Subcutaneous adipose tissue (tissue), 4 donors: ENCODE data around the gene MFF. TPM values are rescaled to one million over a fixed set of nuclear protein-coding genes. Genes with fewer than 3 reads are reported as not detected.

ENCODE experiments used
- total RNA-seq, 4 donors: library from RNA; depleted of rRNA; stranded (reverse); fragments of >200 nt; gene quantifications; one replicate each; pipeline ENCODE4 v1.1.0, GENCODE V29; 2016
- TF ChIP-seq, protein P1 (sequence below): fragments of 450-650 bp; IDR thresholded peaks from one replicate; pipeline ENCODE4 v1.5.1; 2016; ENCODE audit warnings: low read depth, mild to moderate bottlenecking, control low read depth, antibody characterized with exemption, moderate library complexity

MFF gene
- total RNA-seq, 4 donors from 2014 or later, result 90.9 to 135 (median 98.8) TPM

GRCh38 chr2:227367427-227367795 is 42.4 kb downstream of the MFF start:
- TF ChIP-seq, protein P1, sequence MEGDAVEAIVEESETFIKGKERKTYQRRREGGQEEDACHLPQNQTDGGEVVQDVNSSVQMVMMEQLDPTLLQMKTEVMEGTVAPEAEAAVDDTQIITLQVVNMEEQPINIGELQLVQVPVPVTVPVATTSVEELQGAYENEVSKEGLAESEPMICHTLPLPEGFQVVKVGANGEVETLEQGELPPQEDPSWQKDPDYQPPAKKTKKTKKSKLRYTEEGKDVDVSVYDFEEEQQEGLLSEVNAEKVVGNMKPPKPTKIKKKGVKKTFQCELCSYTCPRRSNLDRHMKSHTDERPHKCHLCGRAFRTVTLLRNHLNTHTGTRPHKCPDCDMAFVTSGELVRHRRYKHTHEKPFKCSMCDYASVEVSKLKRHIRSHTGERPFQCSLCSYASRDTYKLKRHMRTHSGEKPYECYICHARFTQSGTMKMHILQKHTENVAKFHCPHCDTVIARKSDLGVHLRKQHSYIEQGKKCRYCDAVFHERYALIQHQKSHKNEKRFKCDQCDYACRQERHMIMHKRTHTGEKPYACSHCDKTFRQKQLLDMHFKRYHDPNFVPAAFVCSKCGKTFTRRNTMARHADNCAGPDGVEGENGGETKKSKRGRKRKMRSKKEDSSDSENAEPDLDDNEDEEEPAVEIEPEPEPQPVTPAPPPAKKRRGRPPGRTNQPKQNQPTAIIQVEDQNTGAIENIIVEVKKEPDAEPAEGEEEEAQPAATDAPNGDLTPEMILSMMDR, result no peak

- TF ChIP-seq, protein P1, result no peak
Measured at GRCh38 chr2:227368574-227368973, 43.5 kb downstream of the MFF start.

DNA sequence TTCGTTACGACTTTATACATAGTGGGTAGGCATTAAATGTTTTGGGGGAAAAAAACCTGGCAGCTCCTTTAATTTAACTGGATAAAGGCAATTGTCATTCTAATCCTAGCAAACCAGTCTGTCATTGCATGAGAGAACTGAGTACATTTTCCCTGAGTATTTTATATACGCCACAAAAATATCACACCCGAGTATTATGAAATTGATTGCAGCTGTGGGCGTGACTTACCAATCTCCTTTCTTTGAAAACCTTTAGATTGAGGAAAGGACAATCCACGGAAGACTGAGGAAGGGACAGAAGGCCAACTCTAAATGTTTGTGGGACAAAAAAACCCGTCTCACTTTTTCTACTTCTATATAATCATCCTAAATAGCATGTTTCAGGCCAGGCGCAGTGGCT is 45.0 kb downstream of the MFF start:
- TF ChIP-seq, protein P1, result no peak

DNA sequence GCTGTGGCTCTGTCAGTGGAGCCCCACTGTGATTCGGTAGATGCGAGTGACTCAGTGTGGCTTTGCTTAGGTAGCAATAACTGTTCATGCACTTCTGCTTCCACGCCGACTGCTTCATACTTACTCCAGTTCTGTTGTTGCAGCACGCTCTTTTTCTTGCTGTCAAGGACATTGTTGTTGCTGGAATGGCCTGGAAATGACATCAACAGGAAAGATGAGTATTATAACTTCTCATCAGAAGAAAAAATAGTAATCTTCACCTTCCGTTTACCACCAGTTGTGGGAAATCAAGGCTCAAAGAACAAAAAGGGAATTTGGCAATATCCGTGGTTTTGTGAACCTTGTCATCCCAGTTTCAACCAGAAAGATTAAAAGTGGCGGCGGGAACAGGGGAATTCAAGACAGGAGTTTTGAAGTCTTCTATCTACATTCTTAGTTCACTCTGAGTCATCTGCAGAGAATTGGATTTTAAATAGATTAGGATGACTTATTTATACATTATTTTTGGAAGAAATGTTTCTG is 45.8 kb downstream of the MFF start:
- TF ChIP-seq, protein P1, result no peak

DNA sequence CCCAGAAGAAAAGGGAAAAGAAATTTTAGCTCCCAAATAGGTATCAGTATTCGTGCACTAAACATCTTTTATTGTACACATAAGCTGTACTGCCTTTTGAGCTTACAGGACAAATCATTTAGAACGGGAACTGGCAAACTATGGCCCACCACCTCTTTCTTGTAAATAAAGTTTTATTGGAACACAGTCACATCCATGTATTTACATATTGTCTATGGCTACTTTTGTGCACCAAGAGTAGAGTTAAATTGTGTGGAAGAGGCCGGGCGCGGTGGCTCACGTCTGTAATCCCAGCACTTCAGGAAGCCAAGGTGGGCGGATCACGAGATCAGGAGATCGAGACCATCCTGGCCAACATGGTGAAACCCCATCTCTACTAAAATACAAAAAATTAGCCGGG is 48.3 kb downstream of the MFF start:
- TF ChIP-seq, protein P1, result no peak

DNA sequence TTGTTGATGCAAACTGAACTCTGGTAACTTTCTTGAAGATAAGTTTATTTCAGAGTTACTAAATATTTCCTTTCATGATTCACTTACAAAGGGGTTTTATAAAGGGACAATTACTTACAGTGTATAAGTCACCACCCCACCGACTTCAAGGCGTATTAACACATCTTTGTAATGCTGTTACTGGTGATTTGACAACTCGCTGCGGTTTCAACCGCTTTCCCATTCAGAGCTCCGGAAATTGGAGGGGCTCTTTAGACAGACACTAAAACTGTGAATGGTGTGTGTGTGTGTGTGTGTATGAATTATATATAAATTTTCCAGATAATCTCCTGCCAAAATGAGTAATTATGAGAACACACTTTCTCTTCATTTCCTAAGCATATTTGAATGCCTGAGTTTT is 49.1 kb downstream of the MFF start:
- TF ChIP-seq, protein P1, result no peak

DNA sequence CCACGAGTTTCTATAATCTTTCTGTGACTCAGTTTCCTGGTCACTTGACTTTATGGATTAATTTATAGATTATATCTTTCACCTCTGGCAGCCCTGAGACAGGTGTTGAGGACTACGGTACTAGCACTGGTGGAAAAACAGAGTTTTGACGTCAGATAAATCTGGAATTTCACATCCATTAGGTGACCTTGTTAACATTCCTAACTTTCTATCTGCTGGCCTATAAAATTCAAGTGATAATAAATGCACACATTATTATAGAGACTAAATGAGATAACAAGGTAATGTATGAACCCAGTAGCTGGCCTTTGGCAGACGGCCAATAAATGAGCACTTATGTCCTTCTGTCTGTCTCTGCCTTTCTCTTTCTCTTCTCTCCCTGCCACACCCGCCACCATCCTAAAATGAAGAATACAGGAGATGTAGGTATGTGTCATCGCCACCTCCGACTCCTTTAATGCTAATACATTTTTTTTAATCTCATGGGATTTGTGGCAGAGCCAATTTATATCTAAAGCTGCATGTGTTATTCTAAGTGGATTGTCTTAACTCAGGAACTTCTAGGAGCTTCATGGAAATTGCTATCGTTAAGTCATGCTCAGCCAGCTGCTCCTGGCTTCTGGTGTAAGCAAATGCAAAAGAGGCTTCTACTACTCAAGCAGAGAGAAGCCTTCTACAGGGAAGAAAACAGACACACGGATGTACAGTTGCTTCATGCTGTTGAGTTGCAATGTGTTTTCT is 51.8 kb downstream of the MFF start:
- TF ChIP-seq, protein P1, result no peak
